Motor neuron (in vitro differentiated cells): Measurements from ENCODE around the gene KLRC3. TPM values are rescaled to one million over a fixed set of nuclear protein-coding genes. Genes with fewer than 3 reads are reported as not detected.
"Not testable (repeated sequence)": the region's sequence is repeated elsewhere in the genome, so short reads cannot be mapped to it uniquely, and the experiment has no call there.

Source experiments
- ATAC-seq, 8 experiments: fragments of 200-7000 bp; cut with Tn5 transposase; replicated peaks in 6 of 8; 2 replicates each; pipeline ENCODE4 v1.8.0; 2021; ENCODE audit warnings: mild to moderate bottlenecking in 8 of 8, moderate library complexity in 8 of 8
- H3K27ac ChIP-seq, 2 donors: fragments of 250-450 bp; sonication (Bioruptor Pico); 2 replicates each; pipeline ENCODE4 v1.9.0; 2021; ENCODE audit warnings: antibody characterized with exemption in 2 of 2, mild to moderate bottlenecking in 2 of 2, moderate library complexity in 1 of 2
- H3K4me1 ChIP-seq, 2 donors: fragments of 250-450 bp; sonication (Bioruptor Pico); replicated peaks in 1 of 2; 2 replicates each; pipeline ENCODE4 v1.6.1; 2021; ENCODE audit warnings: antibody characterized with exemption in 2 of 2, mild to moderate bottlenecking in 2 of 2, moderate library complexity in 1 of 2
- H3K4me3 ChIP-seq, 5 donors: fragments of 250-450 bp; sonication (Bioruptor Pico); 2 replicates each; pipeline ENCODE4 v1.9.0; 2021; ENCODE audit warnings: antibody characterized with exemption in 5 of 5, mild to moderate bottlenecking in 5 of 5, moderate library complexity in 4 of 5
- WGBS, 10 experiments: fragments of 450-650 bp; shearing (Covaris generic); methylation state at CpG; one replicate each; pipeline ENCODE4 v1.0.0; 2022; 5-methylcytosine and 5-hydroxymethylcytosine counted together
- in situ Hi-C, 9 experiments: fragments of 400-800 bp; cut with MboI; loops; one replicate each; pipeline ENCODE4 v1.15.0; 2021; ENCODE audit warnings: low sequenced_read_pairs in 9 of 9, low pct_unique_long_range_greater_than_20kb in 2 of 9; ENCODE audit not compliant: unreplicated experiment in 9 of 9
- total RNA-seq, 8 experiments: library from RNA; unstranded; fragments of 300-600 nt; gene quantifications; 2 replicates each; pipeline versions ENCODE4 v1.2.3 to v1.2.4, GENCODE V29; 2022

The KLRC3 gene
- total RNA-seq, 8 experiments from 2014 or later = 2.3 TPM; not detected in 7

- not testable (repeated sequence) for H3K27ac ChIP-seq, H3K4me1 ChIP-seq
- 69 to 100% (median 90%) methylated on average over 1 to 4 of the region's 4 CpGs; no CpG with 5 or more reads in 5 of the 10 experiments for WGBS, 10 experiments
Measured at GRCh38 chr12:10430623-10431022, 10.2 kb upstream of the KLRC3 start.

GRCh38 chr12:10425938-10426337, 5.5 kb upstream of the KLRC3 start:
- WGBS, 10 experiments = 80 to 93% (median 83%) methylated on average over 1 to 4 of the region's 8 CpGs; no CpG with 5 or more reads in 2 of the 10 experiments
- ATAC-seq, H3K27ac ChIP-seq, H3K4me1 ChIP-seq, H3K4me3 ChIP-seq, in situ Hi-C loops: not testable (repeated sequence)

More at GRCh38 chr12:10430623-10431022, 10.2 kb upstream of the KLRC3 start:
- H3K4me3 ChIP-seq, in situ Hi-C loops, ATAC-seq: not testable (repeated sequence)

GRCh38 chr12:10424260-10424899, 4.0 kb upstream of the KLRC3 start:
- in situ Hi-C loops = not testable (repeated sequence)

GRCh38 chr12:10422159-10422558, 1.8 kb upstream of the KLRC3 start:
- in situ Hi-C loops, H3K4me3 ChIP-seq, H3K27ac ChIP-seq, H3K4me1 ChIP-seq: not testable (repeated sequence)
- peak in 2 of 8 experiments; percentile 64 to 78 for ATAC-seq
- WGBS, 10 experiments = no CpG with 5 or more reads among the region's 3 CpGs

More at GRCh38 chr12:10424260-10424899, 4.0 kb upstream of the KLRC3 start:
- not testable (repeated sequence) for H3K4me1 ChIP-seq, H3K4me3 ChIP-seq, H3K27ac ChIP-seq
- ATAC-seq = peak in 4 of 8 experiments; percentile 52 to 77 (median 62)
- no CpG with 5 or more reads among the region's 1 CpG for WGBS, 10 experiments

GRCh38 chr12:10409392-10409791, 11.0 kb downstream of the KLRC3 start, which contains the start of gene KLRC4:
KLRC4 (minus strand) TSS chr12:10409757; CDS start chr12:10409575, 182 bp downstream.
- in situ Hi-C loops = no loop called here
- peak in 1 of 8 experiments; percentile 41 for ATAC-seq
- Histone ChIP-seq H3K4me1 (no peaks in the 10 kb centered on the region), H3K4me3 (no peak within 1 kb of the TSS), H3K27ac (no peak within 1 kb of the TSS)
- WGBS, 10 experiments = 0 to 91% (median 0%) methylated on average over 1 of the region's 1 CpG; no CpG with 5 or more reads in 3 of the 10 experiments

GRCh38 chr12:10408842-10409241, 11.6 kb downstream of the KLRC3 start:
- 54 to 100% (median 80%) methylated on average over 1 to 3 of the region's 3 CpGs; no CpG with 5 or more reads in 3 of the 10 experiments for whole genome bisulfite sequencing, 10 experiments
- H3K4me3 ChIP-seq = no peak overlapping the region
- H3K27ac ChIP-seq = no peak overlapping the region
- ATAC-seq = no peak
- in situ Hi-C loops = no loop called here
- H3K4me1 ChIP-seq = no peaks in the 10 kb centered on the region

- H3K27ac ChIP-seq = no peak overlapping the region
- H3K4me1 ChIP-seq = no peaks in the 10 kb centered on the region
- ATAC-seq = no peak
- H3K4me3 ChIP-seq = no peak overlapping the region
- in situ Hi-C loops = no loop called here
- 50 to 80% (median 78%) methylated on average over 1 to 4 of the region's 4 CpGs; no CpG with 5 or more reads in 6 of the 10 experiments for WGBS, 10 experiments
Measured at GRCh38 chr12:10406725-10407124, 13.7 kb downstream of the KLRC3 start.

- ATAC-seq = no peak
- in situ Hi-C loops = no loop called here
- WGBS, 10 experiments = 65 to 100% (median 88%) methylated on average over 1 to 5 of the region's 5 CpGs
- no peak overlapping the region for H3K27ac ChIP-seq
- no peak overlapping the region for H3K4me3 ChIP-seq
- no peaks in the 10 kb centered on the region for H3K4me1 ChIP-seq
Measured at GRCh38 chr12:10405294-10405693, 15.1 kb downstream of the KLRC3 start.

- in situ Hi-C loops = no loop called here
- H3K4me3 ChIP-seq = no peak overlapping the region
- H3K4me1 ChIP-seq = no peaks in the 10 kb centered on the region
- no peak overlapping the region for H3K27ac ChIP-seq
- ATAC-seq = no peak
Measured at GRCh38 chr12:10404798-10405197, 15.6 kb downstream of the KLRC3 start.

GRCh38 chr12:10400829-10401228, 19.6 kb downstream of the KLRC3 start:
- H3K27ac ChIP-seq = no peak overlapping the region
- H3K4me3 ChIP-seq = no peak overlapping the region
- in situ Hi-C loops = no loop called here
- no peaks in the 10 kb centered on the region for H3K4me1 ChIP-seq
- ATAC-seq = peak in 2 of 8 experiments; percentile 73 to 89

GRCh38 chr12:10398168-10398567, 22.2 kb downstream of the KLRC3 start:
- no peak for ATAC-seq
- 33 to 100% (median 93%) methylated on average over 1 to 2 of the region's 2 CpGs; no CpG with 5 or more reads in 3 of the 10 experiments for WGBS, 10 experiments
- in situ Hi-C loops = no loop called here
- no peak overlapping the region for H3K27ac ChIP-seq
- peaks cover 0 to 8% of the 10 kb centered on the region in 2 donors for H3K4me1 ChIP-seq
- H3K4me3 ChIP-seq = no peak overlapping the region

GRCh38 chr12:10397296-10397695, 23.1 kb downstream of the KLRC3 start:
- ATAC-seq = no peak

GRCh38 chr12:10396176-10396575, 24.2 kb downstream of the KLRC3 start:
- WGBS, 10 experiments = 30 to 93% (median 78%) methylated on average over 1 to 3 of the region's 15 CpGs; no CpG with 5 or more reads in 3 of the 10 experiments
- in situ Hi-C loops, H3K4me1 ChIP-seq, H3K4me3 ChIP-seq, H3K27ac ChIP-seq: not testable (repeated sequence)
- peak in 1 of 8 experiments; percentile 45 for ATAC-seq

More at GRCh38 chr12:10397296-10397695, 23.1 kb downstream of the KLRC3 start:
- Histone ChIP-seq H3K4me3 (no peak overlapping the region), H3K4me1 (peaks cover 0 to 8% of the 10 kb centered on the region in 2 donors), H3K27ac (no peak overlapping the region)
- 50 to 100% (median 69%) methylated on average over 1 to 2 of the region's 2 CpGs; no CpG with 5 or more reads in 3 of the 10 experiments for WGBS, 10 experiments
- in situ Hi-C loops = no loop called here
